Astrocyte of the cerebellum (primary cell): ENCODE data around the gene DSTN.

ENCODE experiments used
- DNase-seq: peaks from one replicate; pipeline ENCODE4 v3.0.0-alpha.2; 2011; ENCODE audit warnings: low read depth
- H3K4me3 ChIP-seq: 2 replicates; pipeline ENCODE4 v1.5.1; 2011; ENCODE audit warnings: mild to moderate bottlenecking, low read depth, low read length, moderate library complexity
- CTCF ChIP-seq: IDR thresholded peaks from 2 replicates; pipeline ENCODE4 v1.5.1; 2012; ENCODE audit warnings: low read length, low read depth, moderate library complexity, mild to moderate bottlenecking; ENCODE audit errors: missing control alignments
- in situ Hi-C: cut with HindIII; loops from 2 replicates; pipeline ENCODE4 v1.10.0; 2017; ENCODE audit warnings: low sequenced_read_pairs

The DSTN gene

GRCh38 chr20:17637985-17638640, 68.2 kb downstream of the DSTN start:
- H3K4me3 ChIP-seq, result no peak overlapping the region
- in situ Hi-C loops, result no loop called here
- no peak for TF ChIP-seq CTCF
- DNase-seq, result no peak

GRCh38 chr20:17638835-17639407, 69.0 kb downstream of the DSTN start:
- DNase-seq, result no peak
- no peak for TF ChIP-seq CTCF
- in situ Hi-C loops, result no loop called here
- H3K4me3 ChIP-seq, result no peak overlapping the region

- H3K4me3 ChIP-seq, result no peak overlapping the region
- in situ Hi-C loops, result no loop called here
- no peak for TF ChIP-seq CTCF
- DNase-seq, result no peak
These were observed 70.4 kb downstream of the DSTN start for GRCh38 chr20:17640146-17640874.

GRCh38 chr20:17640875-17641378, 71.1 kb downstream of the DSTN start:
- in situ Hi-C loops, result no loop called here
- TF ChIP-seq CTCF, result no peak

GRCh38 chr20:17641520-17641964, 71.7 kb downstream of the DSTN start:
- H3K4me3 ChIP-seq, result no peak overlapping the region
- in situ Hi-C loops, result no loop called here
- no peak for TF ChIP-seq CTCF
- no peak for DNase-seq

More at GRCh38 chr20:17640875-17641378, 71.1 kb downstream of the DSTN start:
- no peak for DNase-seq
- no peak overlapping the region for H3K4me3 ChIP-seq

- in situ Hi-C loops, result no loop called here
- no peak for TF ChIP-seq CTCF
- no peak overlapping the region for H3K4me3 ChIP-seq
- DNase-seq, result no peak
These were observed 72.1 kb downstream of the DSTN start for GRCh38 chr20:17641993-17642392.
